GM12865 (cell line): ENCODE results near the gene CSNK1A1.

Source experiments
- DNase-seq: peaks from one replicate; pipeline ENCODE4 v3.0.0; 2010; ENCODE audit warnings: low read depth
- H3K4me3 ChIP-seq: 2 replicates; pipeline ENCODE4 v1.5.1; 2011; ENCODE audit warnings: mild to moderate bottlenecking, low read depth, low read length, control low read depth
- CTCF ChIP-seq: IDR thresholded peaks from 2 replicates; pipeline ENCODE4 v1.5.1; 2011; ENCODE audit warnings: low read length, control low read depth, low read depth, inconsistent platforms; ENCODE audit not compliant: insufficient read depth; ENCODE audit errors: missing control alignments

The CSNK1A1 gene

GRCh38 chr5:149485655-149486615 is 65.3 kb downstream of the CSNK1A1 start:
- no peak for TF ChIP-seq CTCF
- no peak for DNase-seq
- H3K4me3 ChIP-seq = no peak overlapping the region

- no peak for TF ChIP-seq CTCF
- no peak for DNase-seq
- no peak overlapping the region for H3K4me3 ChIP-seq
Measured at GRCh38 chr5:149481485-149481884, 69.8 kb downstream of the CSNK1A1 start.

- H3K4me3 ChIP-seq = no peak overlapping the region
- no peak for TF ChIP-seq CTCF
- no peak for DNase-seq
Measured at GRCh38 chr5:149478761-149479160, 72.5 kb downstream of the CSNK1A1 start.

GRCh38 chr5:149475777-149476176 is 75.5 kb downstream of the CSNK1A1 start:
- H3K4me3 ChIP-seq = no peak overlapping the region
- no peak for TF ChIP-seq CTCF
- DNase-seq = no peak

- H3K4me3 ChIP-seq = no peak overlapping the region
- no peak for TF ChIP-seq CTCF
- no peak for DNase-seq
Measured at GRCh38 chr5:149474198-149474597, 77.0 kb downstream of the CSNK1A1 start.

- TF ChIP-seq CTCF = no peak
- no peak overlapping the region for H3K4me3 ChIP-seq
- no peak for DNase-seq
Measured at GRCh38 chr5:149473441-149473840, 77.8 kb downstream of the CSNK1A1 start.
